ENCODE results near the gene TAPBPL. TPM values are rescaled to one million over a fixed set of nuclear protein-coding genes. Genes with fewer than 3 reads are reported as not detected.

The TAPBPL gene
- total RNA-seq, 1 donor from 2014 or later = 64.0 TPM

DNA sequence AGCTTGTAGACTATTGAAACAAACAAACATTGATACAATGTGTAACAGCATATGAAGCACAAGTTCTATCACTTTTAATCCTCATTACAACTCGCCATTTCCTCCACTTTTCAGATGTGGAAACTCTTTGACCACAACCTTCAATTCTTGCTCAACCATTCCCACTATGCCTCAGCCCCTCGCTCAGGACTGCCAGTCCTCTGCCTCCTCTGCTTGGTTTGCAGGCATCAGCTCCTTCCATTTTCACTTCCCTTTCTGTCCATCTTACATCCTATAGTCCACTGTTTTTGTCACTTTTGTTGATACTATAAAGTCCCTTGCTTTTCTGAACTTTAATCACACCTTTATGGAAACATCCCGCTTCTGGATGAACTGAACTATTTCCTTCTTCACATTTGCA lies 35.2 kb upstream of the TAPBPL start:
- Mint-ChIP-seq H3K4me1 (peaks cover 7% of the 10 kb centered on the region), H3K27ac (no peak overlapping the region), H3K36me3 (ENCODE audit: low read depth) (no peaks in the 10 kb centered on the region), H3K4me3 (no peak overlapping the region), H3K27me3 (peaks cover 13% of the 10 kb centered on the region), H3K9me3 (no peaks in the 10 kb centered on the region)
- TF ChIP-seq, protein P1, sequence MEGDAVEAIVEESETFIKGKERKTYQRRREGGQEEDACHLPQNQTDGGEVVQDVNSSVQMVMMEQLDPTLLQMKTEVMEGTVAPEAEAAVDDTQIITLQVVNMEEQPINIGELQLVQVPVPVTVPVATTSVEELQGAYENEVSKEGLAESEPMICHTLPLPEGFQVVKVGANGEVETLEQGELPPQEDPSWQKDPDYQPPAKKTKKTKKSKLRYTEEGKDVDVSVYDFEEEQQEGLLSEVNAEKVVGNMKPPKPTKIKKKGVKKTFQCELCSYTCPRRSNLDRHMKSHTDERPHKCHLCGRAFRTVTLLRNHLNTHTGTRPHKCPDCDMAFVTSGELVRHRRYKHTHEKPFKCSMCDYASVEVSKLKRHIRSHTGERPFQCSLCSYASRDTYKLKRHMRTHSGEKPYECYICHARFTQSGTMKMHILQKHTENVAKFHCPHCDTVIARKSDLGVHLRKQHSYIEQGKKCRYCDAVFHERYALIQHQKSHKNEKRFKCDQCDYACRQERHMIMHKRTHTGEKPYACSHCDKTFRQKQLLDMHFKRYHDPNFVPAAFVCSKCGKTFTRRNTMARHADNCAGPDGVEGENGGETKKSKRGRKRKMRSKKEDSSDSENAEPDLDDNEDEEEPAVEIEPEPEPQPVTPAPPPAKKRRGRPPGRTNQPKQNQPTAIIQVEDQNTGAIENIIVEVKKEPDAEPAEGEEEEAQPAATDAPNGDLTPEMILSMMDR (IDR thresholded peaks at IDR 0.05) = no peak
- no peak for ATAC-seq (ENCODE audit: low read depth)
- ChIA-PET CTCF (interaction anchor here (1.6 kb wide), 1 partner anchor 123 kb away, joined by 5 read pairs; no protein-coding TSS in a partner anchor), POLR2A (interaction anchor here (0.7 kb wide), 1 partner anchor 197 kb away, joined by 4 read pairs; no protein-coding TSS in a partner anchor)
- no peak for DNase-seq
- intact Hi-C loops (cut with micrococcal nuclease) = no loop called here

DNA sequence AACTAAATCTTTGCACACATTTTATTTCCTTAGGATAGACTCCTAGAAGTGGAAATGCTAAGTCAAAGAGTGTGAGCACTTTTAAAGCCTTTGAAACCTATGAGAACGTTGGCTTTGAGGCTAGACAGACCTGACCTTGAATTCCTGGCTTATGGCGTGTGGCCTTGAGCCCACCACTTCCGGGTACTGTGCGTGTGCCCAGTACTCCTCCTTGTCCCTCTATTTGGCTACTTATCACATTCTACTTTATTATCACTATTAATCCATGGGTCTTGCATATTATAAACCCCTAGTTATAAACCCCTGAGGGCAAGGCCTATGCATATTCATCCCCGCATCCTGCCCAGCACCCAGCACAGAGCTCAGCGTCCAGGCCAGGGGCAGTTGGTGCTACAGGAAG lies 33.0 kb upstream of the TAPBPL start:
- Mint-ChIP-seq H3K36me3 (ENCODE audit: low read depth) (no peaks in the 10 kb centered on the region), H3K27ac (no peak overlapping the region), H3K4me1 (peaks cover 13% of the 10 kb centered on the region), H3K27me3 (peaks cover 9% of the 10 kb centered on the region), H3K4me3 (no peak overlapping the region), H3K9me3 (no peaks in the 10 kb centered on the region)
- intact Hi-C loops (cut with micrococcal nuclease) = no loop called here
- ATAC-seq (ENCODE audit: low read depth) (no peak), DNase-seq (no peak)
- TF ChIP-seq, protein P1 (IDR thresholded peaks at IDR 0.05) = no peak
- POLR2A ChIA-PET = no interaction called here
- CTCF ChIA-PET = interaction anchor here (1.9 kb wide), 1 partner anchor 47 kb away, joined by 9 read pairs; no protein-coding TSS in a partner anchor

DNA sequence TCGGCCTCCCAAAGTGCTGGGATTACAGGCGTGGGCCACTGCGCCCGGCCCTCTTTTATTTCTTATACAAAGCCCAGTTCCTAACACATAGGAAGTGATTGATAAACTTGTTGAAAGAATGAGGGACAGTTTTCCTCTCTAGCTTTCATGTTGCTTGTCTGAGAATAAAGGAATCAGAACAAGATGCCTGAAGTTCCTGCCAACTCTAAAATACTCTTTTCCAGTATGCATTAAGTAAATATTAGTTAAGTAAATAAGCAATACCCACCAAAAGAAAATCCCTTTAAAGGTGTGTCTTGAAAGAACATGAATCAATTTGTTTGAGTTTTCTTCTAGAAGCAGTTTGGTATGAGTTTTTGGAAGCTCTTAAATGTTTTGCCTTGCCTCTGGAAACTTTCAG lies 31.5 kb upstream of the TAPBPL start:
- ChIA-PET POLR2A (no interaction called here), CTCF (interaction anchor here (1.7 kb wide), 1 partner anchor 45 kb away, joined by 9 read pairs; no protein-coding TSS in a partner anchor)
- TF ChIP-seq, protein P1 (IDR thresholded peaks at IDR 0.05) = no peak
- H3K36me3 Mint-ChIP-seq (ENCODE audit: low read depth) = no peaks in the 10 kb centered on the region
- H3K4me1 Mint-ChIP-seq = peaks cover 16% of the 10 kb centered on the region
- H3K27me3 Mint-ChIP-seq = peaks cover 6% of the 10 kb centered on the region
- no peak overlapping the region for H3K27ac Mint-ChIP-seq
- DNase-seq (no peak), ATAC-seq (ENCODE audit: low read depth) (no peak)
- no peak overlapping the region for H3K4me3 Mint-ChIP-seq
- no peaks in the 10 kb centered on the region for H3K9me3 Mint-ChIP-seq
- intact Hi-C loops (cut with micrococcal nuclease) = loop anchor here (10.0 kb wide), 2 partner anchors 534 to 1554 kb away; partner anchors contain the start of gene PTPN6

- no peak for DNase-seq
- ATAC-seq (ENCODE audit: low read depth) = peak; percentile 32
- intact Hi-C loops (cut with micrococcal nuclease) = loop anchor here (1.0 to 10.0 kb wide), 8 partner anchors 42 to 1551 kb away; partner anchors contain the start of genes MRPL51, PTPN6 and VAMP1
- Mint-ChIP-seq H3K4me1 (peaks cover 40% of the 10 kb centered on the region), H3K27me3 (peaks cover 2% of the 10 kb centered on the region), H3K36me3 (ENCODE audit: low read depth) (no peaks in the 10 kb centered on the region), H3K9me3 (no peaks in the 10 kb centered on the region), H3K4me3 (peak overlapping the region; percentile 19), H3K27ac (peak overlapping the region; percentile 80)
- ChIA-PET CTCF (interaction anchor here (1.0 to 7.6 kb wide), 14 partner anchors 10 to 116 kb away, joined by 3 to 276 read pairs (median 6); partner anchors contain the start of genes CD27, GAPDH, TAPBPL and VAMP1), POLR2A (interaction anchor here (0.6 to 8.6 kb wide), 9 partner anchors 21 to 116 kb away, joined by 3 to 200 read pairs (median 71); partner anchors contain the start of genes CD27, GAPDH, MRPL51 and TAPBPL)
- TF ChIP-seq, protein P1 (IDR thresholded peaks at IDR 0.05) = no peak
Measured at GRCh38 chr12:6423267-6424007, 28.4 kb upstream of the TAPBPL start.

- no peak overlapping the region for H3K4me3 Mint-ChIP-seq
Measured at GRCh38 chr12:6424008-6424347, 27.9 kb upstream of the TAPBPL start.

More at GRCh38 chr12:6424008-6424347, 27.9 kb upstream of the TAPBPL start:
- CTCF ChIA-PET = interaction anchor here (0.9 to 7.6 kb wide), 15 partner anchors 9 to 115 kb away, joined by 3 to 276 read pairs (median 5); partner anchors contain the start of genes CD27, GAPDH, TAPBPL and VAMP1
- TF ChIP-seq, protein P1 (IDR thresholded peaks at IDR 0.05) = no peak
- DNase-seq (no peak), ATAC-seq (ENCODE audit: low read depth) (no peak)
- Mint-ChIP-seq H3K36me3 (ENCODE audit: low read depth) (no peaks in the 10 kb centered on the region), H3K9me3 (no peaks in the 10 kb centered on the region), H3K4me1 (peaks cover 42% of the 10 kb centered on the region), H3K27ac (peak overlapping the region; percentile 80), H3K27me3 (peaks cover 2% of the 10 kb centered on the region)
- POLR2A ChIA-PET = interaction anchor here (0.6 to 8.6 kb wide), 8 partner anchors 21 to 115 kb away, joined by 3 to 200 read pairs (median 80); partner anchors contain the start of genes CD27, GAPDH, MRPL51 and TAPBPL
- intact Hi-C loops (cut with micrococcal nuclease) = loop anchor here (10.0 kb wide), 2 partner anchors 531 to 1551 kb away; partner anchors contain the start of gene PTPN6

Measured in activated B cell treated with CpG ODN at 0.5 μM for 24 hours (primary cell).